Muscle layer of colon (tissue), 2 donors: ENCODE data around the gene ACOX1.

Source experiments
- H3K27ac ChIP-seq: one replicate; pipeline ENCODE4 v1.7.0; 2013; ENCODE audit warnings: low read depth, mild to moderate bottlenecking, low read length, moderate library complexity
- H3K27me3 ChIP-seq, 2 donors: one replicate each; pipeline ENCODE4 v1.7.0; 2013; ENCODE audit warnings: low read length in 2 of 2, mild to moderate bottlenecking in 2 of 2; ENCODE audit not compliant: insufficient read depth in 2 of 2, control insufficient read depth in 1 of 2
- H3K36me3 ChIP-seq: one replicate; pipeline ENCODE4 v1.7.0; 2013; ENCODE audit warnings: mild to moderate bottlenecking, low read length; ENCODE audit not compliant: insufficient read depth
- H3K4me1 ChIP-seq: one replicate; pipeline ENCODE4 v1.7.0; 2013; ENCODE audit warnings: mild to moderate bottlenecking, low read length; ENCODE audit not compliant: insufficient read depth
- H3K4me3 ChIP-seq, 2 donors: one replicate each; pipeline ENCODE4 v1.7.0; 2013; ENCODE audit warnings: low read length in 2 of 2, low read depth in 1 of 2, mild to moderate bottlenecking in 1 of 2, moderate library complexity in 1 of 2
- H3K9ac ChIP-seq: one replicate; pipeline ENCODE4 v1.7.0; 2013; ENCODE audit warnings: low read length
- H3K9me3 ChIP-seq: one replicate; pipeline ENCODE4 v1.7.0; 2013; ENCODE audit warnings: mild to moderate bottlenecking, low read length
- donor health status: abdominal sarcoma.
- donor health status: Adenocarcinoma of cecum.

ACOX1 gene

GRCh38 chr17:75978938-75979704 lies at the start of gene ACOX1, which contains the start of gene TEN1:
Gene ACOX1 (minus strand): TSS chr17:75979166. CDS start chr17:75979073, 93 bp downstream.
Gene TEN1 (plus strand): TSS chr17:75979240. CDS start chr17:75986193, 6,953 bp downstream.
- H3K9me3 ChIP-seq = no peaks in the 10 kb centered on the region
- peaks cover 17% of the 10 kb centered on the region for H3K4me1 ChIP-seq
- H3K36me3 ChIP-seq = no peaks in the 10 kb centered on the region
- H3K27ac ChIP-seq = peak within 1 kb of the TSS; percentile 99
- peak within 1 kb of the TSS; percentile 66 to 75 for H3K4me3 ChIP-seq
- H3K27me3 ChIP-seq = no peaks in the 10 kb centered on the region
- H3K9ac ChIP-seq = peak within 1 kb of the TSS; percentile 97

DNA sequence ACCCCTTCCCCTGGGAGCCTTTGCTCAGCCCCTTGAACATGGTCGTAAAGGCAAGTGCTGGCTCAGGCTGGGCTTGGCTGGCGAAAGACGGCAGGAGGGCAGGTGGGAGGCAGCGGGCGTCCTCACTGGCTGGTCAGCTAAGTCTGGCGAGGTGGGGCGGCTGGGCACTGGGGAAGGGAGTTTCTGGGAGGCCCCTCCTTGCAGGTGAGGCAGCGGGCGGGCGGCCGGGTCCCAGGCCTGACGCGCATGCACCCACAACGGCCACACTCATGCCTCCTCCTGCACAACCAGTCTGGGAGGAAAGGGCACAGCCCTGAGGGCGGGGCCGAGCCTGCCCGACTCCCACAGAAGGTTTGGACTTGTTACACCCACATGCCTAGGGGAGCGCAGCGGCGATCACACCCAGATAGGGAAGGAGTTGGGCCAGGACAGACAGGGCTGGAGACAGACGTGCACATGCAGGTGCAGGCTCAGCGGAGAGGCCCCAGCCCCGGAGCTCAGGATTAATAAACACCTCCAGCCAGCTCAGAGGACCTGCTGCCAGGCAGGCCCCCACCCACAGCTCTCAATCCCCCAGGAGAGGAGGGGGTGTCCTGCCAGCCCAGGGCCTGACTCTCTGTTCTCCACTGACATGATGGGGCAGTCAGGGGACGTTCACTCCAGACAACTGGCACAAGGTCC lies 48.3 kb upstream of the ACOX1 start, which contains the start of gene EVPL:
EVPL (minus strand) TSS at position 148 of the 681 bp plus-strand sequence; CDS start at position 40, 108 bp downstream.
- no peaks in the 10 kb centered on the region for H3K9me3 ChIP-seq
- no peaks in the 10 kb centered on the region for H3K36me3 ChIP-seq
- no peaks in the 10 kb centered on the region for H3K4me1 ChIP-seq
- no peak within 1 kb of the TSS for H3K4me3 ChIP-seq
- H3K27me3 ChIP-seq = no peaks in the 10 kb centered on the region
- H3K9ac ChIP-seq = no peak within 1 kb of the TSS
- no peak within 1 kb of the TSS for H3K27ac ChIP-seq

GRCh38 chr17:76026714-76027158 lies 47.8 kb upstream of the ACOX1 start:
- Histone ChIP-seq H3K4me3 (no peak overlapping the region), H3K9me3 (no peaks in the 10 kb centered on the region), H3K9ac (no peak overlapping the region), H3K27me3 (no peaks in the 10 kb centered on the region), H3K36me3 (no peaks in the 10 kb centered on the region), H3K27ac (no peak overlapping the region), H3K4me1 (no peaks in the 10 kb centered on the region)

DNA sequence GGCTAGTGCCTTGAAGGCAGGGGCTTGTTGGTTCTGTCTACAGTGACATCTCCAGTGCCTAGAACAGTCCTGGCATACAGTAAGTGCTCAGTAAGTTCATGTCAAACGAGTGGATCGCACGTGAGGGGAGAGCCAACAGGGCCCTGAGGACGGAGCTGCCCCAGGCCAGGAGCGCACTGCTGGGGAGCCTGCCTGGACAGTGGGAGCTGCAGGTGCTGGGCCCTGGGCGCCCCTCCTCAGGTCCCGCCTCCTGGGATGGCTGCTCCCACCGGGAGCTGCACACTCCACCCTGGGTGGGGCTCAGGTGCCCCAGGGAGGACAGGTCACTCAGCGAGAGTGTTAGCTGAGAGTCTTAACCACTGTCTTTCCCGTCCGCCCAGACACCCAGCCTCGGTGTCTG lies 46.3 kb upstream of the ACOX1 start:
- Histone ChIP-seq H3K9ac (no peak overlapping the region), H3K27ac (no peak overlapping the region), H3K36me3 (no peaks in the 10 kb centered on the region), H3K27me3 (no peaks in the 10 kb centered on the region), H3K4me3 (no peak overlapping the region), H3K9me3 (no peaks in the 10 kb centered on the region), H3K4me1 (no peaks in the 10 kb centered on the region)

DNA sequence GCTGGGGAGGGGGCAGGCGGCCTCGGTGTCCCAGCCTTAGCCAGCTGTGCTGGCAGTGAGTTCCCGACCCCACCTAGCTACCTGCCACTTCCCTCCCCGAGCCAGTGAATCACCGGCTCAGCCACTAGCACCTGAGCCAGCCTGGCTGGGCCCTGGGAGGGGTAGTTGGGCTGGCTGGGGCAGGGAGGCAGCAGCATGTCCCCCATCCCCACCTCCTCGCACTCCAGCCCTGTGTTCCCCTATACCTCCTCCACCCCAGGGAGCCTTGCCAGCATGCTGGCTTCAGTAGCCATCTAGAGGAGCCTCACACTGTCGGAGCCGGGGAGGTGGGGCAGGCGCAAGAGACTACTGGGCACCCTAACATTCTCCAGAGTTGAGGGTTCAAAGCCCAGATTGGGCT lies 45.4 kb upstream of the ACOX1 start:
- no peaks in the 10 kb centered on the region for H3K36me3 ChIP-seq
- H3K9ac ChIP-seq = no peak overlapping the region
- H3K4me3 ChIP-seq = no peak overlapping the region
- H3K27me3 ChIP-seq = no peaks in the 10 kb centered on the region
- H3K9me3 ChIP-seq = no peaks in the 10 kb centered on the region
- H3K27ac ChIP-seq = no peak overlapping the region
- no peaks in the 10 kb centered on the region for H3K4me1 ChIP-seq

DNA sequence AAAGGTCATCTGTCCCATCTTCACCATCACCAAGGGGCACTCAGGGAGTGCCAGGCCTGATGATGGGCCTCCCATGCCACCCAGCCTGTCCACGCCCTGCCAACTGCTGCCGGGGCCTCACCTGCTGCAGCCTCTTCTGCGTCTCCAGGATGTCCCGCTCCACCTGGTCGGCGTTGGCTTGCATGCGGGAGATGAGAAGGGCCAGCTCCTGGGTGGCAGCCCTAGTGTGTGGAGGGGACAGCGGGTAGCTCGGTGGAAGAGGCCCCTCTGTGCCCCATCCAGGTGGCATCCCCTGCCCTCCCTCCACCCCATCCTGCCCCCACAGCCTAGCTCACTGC lies 44.9 kb upstream of the ACOX1 start:
- Histone ChIP-seq H3K36me3 (no peaks in the 10 kb centered on the region), H3K27ac (no peak overlapping the region), H3K9me3 (no peaks in the 10 kb centered on the region), H3K27me3 (no peaks in the 10 kb centered on the region), H3K4me3 (no peak overlapping the region), H3K9ac (no peak overlapping the region), H3K4me1 (no peaks in the 10 kb centered on the region)

- Histone ChIP-seq H3K36me3 (no peaks in the 10 kb centered on the region), H3K27ac (no peak overlapping the region), H3K27me3 (no peaks in the 10 kb centered on the region), H3K9ac (no peak overlapping the region), H3K4me1 (no peaks in the 10 kb centered on the region), H3K9me3 (no peaks in the 10 kb centered on the region), H3K4me3 (no peak overlapping the region)
Observed at GRCh38 chr17:76022973-76023899, 44.3 kb upstream of the ACOX1 start.

DNA sequence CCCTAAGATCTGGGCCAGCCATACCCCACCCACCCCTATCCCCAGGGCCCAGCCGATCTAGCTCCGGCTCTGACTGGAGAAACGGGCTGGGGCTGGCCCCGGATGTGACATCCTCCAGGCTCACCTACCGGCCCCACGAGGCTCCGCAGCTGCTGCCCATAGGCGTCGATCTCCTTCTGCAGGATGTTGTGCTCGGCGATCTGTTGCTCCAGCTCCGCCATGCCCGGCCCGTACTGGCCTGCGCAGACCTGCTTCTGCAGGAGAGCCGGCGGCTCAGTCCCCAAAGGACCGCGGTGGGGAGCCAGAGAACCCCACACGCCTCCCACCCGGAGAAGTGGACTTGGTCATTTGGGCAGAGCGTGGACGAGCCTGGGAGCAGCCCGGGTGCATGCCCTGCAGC lies 43.3 kb upstream of the ACOX1 start:
- Histone ChIP-seq H3K9me3 (no peaks in the 10 kb centered on the region), H3K36me3 (no peaks in the 10 kb centered on the region), H3K27ac (no peak overlapping the region), H3K4me1 (no peaks in the 10 kb centered on the region), H3K27me3 (no peaks in the 10 kb centered on the region), H3K9ac (no peak overlapping the region), H3K4me3 (no peak overlapping the region)

GRCh38 chr17:76019833-76020467 lies 41.0 kb upstream of the ACOX1 start:
- Histone ChIP-seq H3K27me3 (no peaks in the 10 kb centered on the region), H3K4me1 (no peaks in the 10 kb centered on the region), H3K27ac (no peak overlapping the region), H3K36me3 (no peaks in the 10 kb centered on the region), H3K9me3 (no peaks in the 10 kb centered on the region), H3K9ac (no peak overlapping the region), H3K4me3 (no peak overlapping the region)

GRCh38 chr17:76018801-76019200 lies 39.8 kb upstream of the ACOX1 start:
- Histone ChIP-seq H3K4me3 (no peak overlapping the region), H3K9me3 (no peaks in the 10 kb centered on the region), H3K9ac (no peak overlapping the region), H3K27me3 (no peaks in the 10 kb centered on the region), H3K27ac (no peak overlapping the region), H3K36me3 (no peaks in the 10 kb centered on the region), H3K4me1 (peaks cover 5% of the 10 kb centered on the region)

DNA sequence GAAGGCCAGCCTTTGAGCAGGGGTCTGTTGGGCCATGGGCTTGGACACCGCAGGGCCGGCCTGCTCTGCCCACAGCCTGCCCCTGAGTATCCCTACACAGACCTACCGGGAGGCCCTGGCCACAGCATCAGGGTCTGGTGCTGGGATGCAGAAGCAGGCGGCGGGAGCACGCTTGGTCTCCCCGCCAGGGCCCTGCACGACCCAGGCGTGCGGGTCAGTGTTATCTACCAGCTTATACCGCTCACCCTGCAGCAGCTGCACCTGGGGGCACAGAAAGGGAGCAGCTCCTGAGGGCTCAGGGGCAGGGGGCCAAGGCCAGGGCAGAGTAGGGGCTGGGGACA lies 39.3 kb upstream of the ACOX1 start:
- Histone ChIP-seq H3K36me3 (no peaks in the 10 kb centered on the region), H3K9me3 (no peaks in the 10 kb centered on the region), H3K4me3 (no peak overlapping the region), H3K9ac (no peak overlapping the region), H3K27me3 (no peaks in the 10 kb centered on the region), H3K27ac (no peak overlapping the region), H3K4me1 (peaks cover 5% of the 10 kb centered on the region)
